ENCODE data around the gene WNT5B.

Gene WNT5B

DNA sequence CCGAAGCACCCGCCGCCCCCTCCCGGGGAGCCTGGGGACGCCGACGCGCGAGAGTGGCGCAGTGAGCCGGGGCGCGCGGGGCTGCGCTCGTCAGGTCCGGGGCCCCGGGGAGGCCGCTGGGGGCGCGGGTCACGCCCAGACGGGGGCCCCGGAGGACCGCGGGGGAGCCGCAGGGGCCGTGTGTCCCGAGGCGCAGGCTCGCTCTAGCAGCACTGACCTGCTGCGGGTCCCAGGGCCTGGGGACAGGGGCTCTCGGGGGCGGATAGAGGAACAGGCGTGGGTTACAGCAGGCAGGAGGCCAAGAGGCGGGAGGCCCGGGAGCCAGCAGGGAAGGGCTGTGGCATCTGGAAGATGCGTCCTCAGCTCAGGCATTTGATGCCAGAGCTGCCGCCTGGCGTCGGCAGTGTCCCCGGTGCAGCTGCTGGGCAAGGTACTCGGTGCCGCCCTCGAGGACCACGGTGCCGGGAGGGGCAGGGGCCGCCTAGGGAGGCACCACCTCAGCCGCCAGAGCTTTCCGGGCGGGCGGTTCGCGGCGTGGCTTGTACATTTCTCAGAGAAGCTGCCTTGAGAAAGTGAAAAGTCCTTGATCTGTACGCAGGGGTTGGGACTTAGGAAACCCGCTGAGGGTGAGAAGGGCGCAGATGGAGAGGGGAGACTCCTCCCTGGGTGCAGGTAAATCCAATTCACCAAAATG lies 1.2 kb downstream of the WNT5B start:
- DNase-seq (ENCODE audit: low spot score) = no peak

DNA sequence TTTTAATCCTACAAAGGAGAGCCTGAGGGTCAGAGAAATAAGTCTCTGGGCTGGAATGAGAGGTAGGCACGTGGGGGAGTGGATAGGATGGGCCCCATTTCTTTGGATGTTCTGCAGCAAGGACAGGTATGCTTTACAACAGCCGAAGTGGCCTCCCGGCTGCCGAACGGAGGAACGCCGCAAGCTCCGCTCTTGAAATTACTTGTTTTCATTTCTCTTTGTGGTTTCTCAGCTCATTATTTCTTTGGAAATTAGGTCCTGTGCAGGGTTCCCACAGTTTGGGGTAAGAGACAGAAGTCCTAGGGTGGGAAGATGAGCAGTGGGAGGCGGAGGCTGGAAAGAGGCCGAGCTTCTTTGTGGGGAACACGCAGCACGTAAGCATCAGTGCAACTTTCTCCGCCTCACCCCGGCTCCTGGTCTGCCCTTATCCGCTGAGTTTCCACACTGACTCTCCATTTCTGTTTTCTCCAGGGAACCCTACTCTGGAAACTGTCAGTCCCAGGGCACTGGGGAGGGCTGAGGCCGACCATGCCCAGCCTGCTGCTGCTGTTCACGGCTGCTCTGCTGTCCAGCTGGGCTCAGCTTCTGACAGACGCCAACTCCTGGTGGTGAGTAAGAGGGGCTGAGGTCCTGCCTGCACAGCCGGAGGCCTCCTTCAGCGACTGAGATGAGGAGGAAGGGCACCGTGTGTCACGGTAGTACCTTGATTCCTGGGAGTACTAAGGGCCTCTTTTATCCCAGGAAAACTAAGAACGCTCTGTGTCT lies 2.0 kb downstream of the WNT5B start:
- DNase-seq (ENCODE audit: low spot score) = no peak

- DNase-seq (ENCODE audit: low spot score) = no peak
Observed at GRCh38 chr12:1632702-1633101, 3.7 kb downstream of the WNT5B start.

GRCh38 chr12:1633459-1633858 lies 4.4 kb downstream of the WNT5B start:
- no peak for DNase-seq (ENCODE audit: low spot score)

DNA sequence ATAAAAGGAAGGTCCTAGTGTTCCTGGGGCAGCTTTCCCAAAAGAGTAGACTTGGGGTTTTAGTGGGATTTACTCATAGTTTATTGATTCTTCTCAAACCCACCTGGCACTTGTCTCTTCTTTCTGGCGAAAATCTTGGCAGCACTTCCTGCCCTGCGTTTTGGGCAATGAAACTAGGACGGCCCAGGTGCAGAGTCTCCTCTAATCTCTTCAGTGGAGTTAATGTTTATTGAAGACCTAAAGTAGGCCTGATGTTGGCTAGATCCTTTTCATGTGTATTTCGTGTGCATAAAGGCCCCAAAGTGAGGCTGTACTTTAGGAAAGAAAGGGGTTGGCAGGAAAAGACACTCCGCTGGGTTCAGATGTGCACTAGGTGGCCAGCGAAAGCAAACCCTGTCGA lies 5.1 kb downstream of the WNT5B start:
- DNase-seq (ENCODE audit: low spot score) = no peak

GRCh38 chr12:1634590-1635191 lies 5.7 kb downstream of the WNT5B start:
- DNase-seq (ENCODE audit: low spot score) = peak; percentile 78

- DNase-seq (ENCODE audit: low spot score) = no peak
Observed at GRCh38 chr12:1635301-1636095, 6.5 kb downstream of the WNT5B start.

GRCh38 chr12:1638203-1638602 lies 9.2 kb downstream of the WNT5B start:
- no peak for DNase-seq (ENCODE audit: low spot score)

GRCh38 chr12:1639538-1639937 lies 10.5 kb downstream of the WNT5B start:
- no peak for DNase-seq (ENCODE audit: low spot score)

DNA sequence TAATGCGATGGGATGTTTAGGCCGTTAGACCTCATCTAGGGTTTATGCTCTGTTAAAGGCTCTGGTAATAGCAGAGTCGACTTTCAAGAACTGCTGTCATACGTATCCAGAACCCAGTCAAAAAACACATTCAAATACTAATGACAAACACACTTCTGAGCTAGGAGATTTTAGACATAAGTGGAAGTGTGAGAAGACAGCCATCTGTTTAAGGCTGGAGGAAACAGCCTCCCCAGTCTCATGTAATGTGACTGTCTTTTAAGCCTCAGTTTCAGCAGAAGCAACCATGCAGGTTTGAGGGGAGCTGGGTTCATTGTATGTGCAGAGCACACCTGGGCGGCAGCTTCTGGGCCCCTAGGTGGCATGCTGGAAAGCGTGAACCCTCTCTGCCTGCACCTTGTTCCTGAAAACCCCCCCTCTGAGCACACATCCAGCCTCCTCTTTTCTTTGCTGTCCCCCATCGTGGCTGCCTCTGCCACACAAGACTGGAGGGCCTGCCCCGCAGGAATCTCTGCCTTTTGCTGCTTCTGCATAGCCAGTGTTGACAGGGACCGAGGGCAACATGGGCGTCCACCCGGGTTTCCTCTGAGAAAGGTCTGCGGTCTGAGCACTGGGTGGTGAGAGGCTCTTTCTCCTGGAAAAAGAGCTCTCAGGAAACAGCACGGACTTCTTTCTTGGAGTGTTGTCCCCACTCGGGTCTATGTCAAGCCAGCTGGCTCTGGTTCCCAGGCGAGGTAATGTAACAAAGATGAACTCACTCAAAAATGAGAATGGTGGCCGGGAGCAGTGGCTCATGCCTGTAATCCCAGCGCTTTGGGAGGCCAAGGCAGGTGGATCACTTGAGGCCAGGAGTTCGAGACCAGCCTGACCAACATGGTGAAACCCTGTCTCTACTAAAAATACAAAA lies 11.6 kb downstream of the WNT5B start:
- no peak for DNase-seq (ENCODE audit: low spot score)

DNA sequence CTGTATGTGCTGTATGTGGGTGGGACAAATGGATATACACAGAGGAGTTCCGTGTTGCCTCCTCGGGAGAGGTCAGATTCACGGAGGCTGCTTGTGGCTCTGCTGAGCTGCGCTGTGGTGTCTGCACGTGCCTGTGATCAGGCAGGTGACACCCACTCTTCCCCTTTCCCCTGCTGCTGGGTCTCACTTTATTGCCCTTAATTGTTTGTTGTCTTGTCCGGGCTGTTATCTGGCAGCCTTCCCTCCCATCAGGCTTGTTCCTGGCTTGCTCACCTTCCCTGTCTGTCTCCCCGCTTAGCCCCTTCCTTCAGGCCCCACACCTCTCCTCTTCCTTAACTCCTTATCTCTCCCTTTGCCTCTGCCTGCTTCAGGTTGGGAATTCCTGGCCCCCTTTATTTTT lies 13.5 kb downstream of the WNT5B start:
- DNase-seq (ENCODE audit: low spot score) = no peak

GRCh38 chr12:1643043-1643442 lies 14.0 kb downstream of the WNT5B start:
- DNase-seq (ENCODE audit: low spot score) = no peak

DNA sequence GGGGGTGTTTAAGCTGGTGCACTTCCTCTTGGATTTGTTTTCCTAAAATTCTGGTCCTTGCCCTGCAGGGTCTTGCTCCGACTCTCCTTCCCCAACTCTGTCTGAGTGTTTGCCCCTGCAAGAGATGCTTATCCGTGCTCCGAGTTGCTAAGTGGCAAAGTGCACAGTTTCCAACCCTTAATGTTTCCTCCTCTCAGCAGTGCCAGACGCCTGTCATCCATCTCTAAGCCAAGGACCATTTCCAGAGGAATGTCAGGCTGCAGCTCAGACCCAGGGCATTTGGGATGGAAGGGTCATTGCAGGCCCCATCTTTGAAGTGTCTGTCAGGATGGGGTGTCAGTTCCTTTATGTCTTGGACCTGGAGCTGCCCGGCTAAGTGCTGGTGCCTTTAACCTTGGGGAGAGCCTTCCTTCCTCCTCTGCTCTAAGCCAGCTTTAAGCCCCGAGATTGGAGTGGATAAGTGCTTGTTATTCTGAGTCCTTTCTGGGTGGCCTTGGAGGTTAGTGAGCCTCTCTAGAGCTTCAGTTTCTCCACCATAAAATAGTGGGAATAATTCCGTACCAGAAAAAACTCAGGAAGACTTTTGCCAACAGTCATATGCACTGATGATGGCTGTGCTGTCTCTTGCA lies 15.0 kb downstream of the WNT5B start:
- DNase-seq (ENCODE audit: low spot score) = no peak

- DNase-seq (ENCODE audit: low spot score) = peak; percentile 87
Observed at GRCh38 chr12:1644534-1645438, 15.8 kb downstream of the WNT5B start.

- DNase-seq (ENCODE audit: low spot score) = no peak
Observed at GRCh38 chr12:1645819-1646218, 16.8 kb downstream of the WNT5B start.

DNA sequence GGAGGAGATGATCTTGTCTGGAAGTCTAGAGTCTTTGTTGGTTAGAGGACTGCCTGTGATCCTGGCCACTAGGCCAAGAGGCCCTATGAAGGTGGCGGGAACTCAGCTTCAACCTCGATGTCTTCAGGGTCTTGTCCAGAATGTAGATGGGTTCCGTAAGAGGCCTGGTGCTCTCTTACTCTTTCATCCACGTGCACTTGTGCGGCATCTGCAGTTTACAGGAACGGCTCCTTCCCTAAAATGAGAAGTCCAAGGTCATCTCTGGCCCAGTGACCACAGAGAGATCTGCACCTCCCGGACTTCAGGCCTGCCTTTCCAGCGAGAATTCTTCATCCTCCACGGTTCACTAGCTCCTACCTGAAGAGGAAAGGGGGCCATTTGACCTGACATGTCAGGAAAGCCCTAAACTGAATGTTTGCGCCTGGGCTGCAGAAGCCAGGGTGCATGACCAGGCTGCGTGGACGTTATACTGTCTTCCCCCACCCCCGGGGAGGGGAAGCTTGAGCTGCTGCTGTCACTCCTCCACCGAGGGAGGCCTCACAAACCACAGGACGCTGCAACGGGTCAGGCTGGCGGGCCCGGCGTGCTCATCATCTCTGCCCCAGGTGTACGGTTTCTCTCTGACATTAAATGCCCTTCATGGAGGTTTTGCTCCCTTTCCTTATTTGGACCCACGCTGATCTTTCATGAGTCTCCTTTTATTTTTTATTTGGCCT lies 17.7 kb downstream of the WNT5B start:
- no peak for DNase-seq (ENCODE audit: low spot score)

GRCh38 chr12:1647285-1647669 lies 18.2 kb downstream of the WNT5B start:
- DNase-seq (ENCODE audit: low spot score) = no peak

DNA sequence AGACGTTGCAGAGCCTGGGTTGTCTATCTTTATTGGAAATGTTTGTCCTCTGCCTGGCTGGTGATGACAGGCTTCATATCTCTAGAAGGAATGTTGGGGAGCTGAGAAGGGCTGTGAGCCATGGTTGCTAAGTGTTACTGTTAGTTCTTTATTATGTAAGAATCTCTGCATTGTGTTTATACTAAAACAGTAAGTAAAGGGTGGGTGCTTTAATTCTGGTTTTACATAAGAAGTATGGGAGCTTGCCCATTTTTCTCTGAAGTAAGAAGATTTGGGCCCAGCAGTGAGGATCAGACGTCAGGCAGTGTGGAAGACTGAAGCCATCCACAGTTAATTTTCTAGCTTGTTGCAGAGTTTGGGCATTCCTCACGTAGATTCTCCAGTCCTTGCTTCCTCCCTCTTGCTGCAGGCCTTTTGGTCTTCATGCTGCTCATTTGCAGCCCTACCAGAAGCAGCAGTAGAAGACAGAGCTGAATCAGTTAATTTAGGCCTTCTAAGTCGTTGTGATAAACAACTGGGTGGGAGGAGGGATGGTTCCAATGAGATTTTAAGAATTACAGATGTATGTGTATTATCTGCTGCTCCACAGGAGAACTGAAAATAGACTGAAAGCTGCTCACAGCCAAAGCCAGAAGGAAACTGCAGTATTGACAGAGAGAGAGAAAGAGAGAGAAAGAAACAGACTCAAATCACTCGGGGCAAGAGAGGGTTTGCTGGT lies 21.4 kb downstream of the WNT5B start:
- no peak for DNase-seq (ENCODE audit: low spot score)

DNA sequence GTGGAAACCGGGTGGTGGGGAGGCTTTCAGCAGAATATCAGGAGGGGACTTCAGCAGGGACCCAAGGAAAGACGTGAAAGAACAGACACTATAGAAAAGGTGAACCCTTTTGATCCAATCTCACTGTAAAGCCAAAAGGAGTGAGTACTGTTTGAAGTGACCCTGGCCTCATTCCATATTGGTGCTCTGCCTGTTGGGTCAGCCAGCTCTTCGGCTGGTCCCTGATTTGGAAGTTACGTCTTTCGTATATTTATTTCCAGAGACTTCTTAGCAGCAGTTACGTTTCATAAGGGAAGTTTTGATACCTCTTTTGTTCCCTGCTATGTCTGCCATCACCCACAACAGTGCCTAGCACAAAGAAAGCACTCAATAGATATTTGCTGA lies 21.9 kb downstream of the WNT5B start:
- no peak for DNase-seq (ENCODE audit: low spot score)

Data from left forelimb (tissue), 1 donor.